Measurements from ENCODE around the gene CDR2.

- no peak for TF ChIP-seq GATA1 (IDR thresholded peaks at IDR 0.05; ENCODE audit: low read depth, low read length)
- TF ChIP-seq POLR2A (IDR thresholded peaks at IDR 0.05; ENCODE audit: low read length) = no peak
Observed at GRCh38 chr16:22375963-22376640, 1.7 kb upstream of the CDR2 start.
